GM12872 (cell line): ENCODE data around the gene IGSF21.
A peak's percentile ranks its signal among the peaks of the same experiment; 100 is the strongest.

Source experiments
- TF ChIP-seq, protein P1 (sequence below): IDR thresholded peaks from 3 replicates; pipeline ENCODE4 v1.5.1; 2011; ENCODE audit warnings: low read depth, mild to moderate bottlenecking, low read length, moderate library complexity; ENCODE audit not compliant: insufficient read depth

The IGSF21 gene

DNA sequence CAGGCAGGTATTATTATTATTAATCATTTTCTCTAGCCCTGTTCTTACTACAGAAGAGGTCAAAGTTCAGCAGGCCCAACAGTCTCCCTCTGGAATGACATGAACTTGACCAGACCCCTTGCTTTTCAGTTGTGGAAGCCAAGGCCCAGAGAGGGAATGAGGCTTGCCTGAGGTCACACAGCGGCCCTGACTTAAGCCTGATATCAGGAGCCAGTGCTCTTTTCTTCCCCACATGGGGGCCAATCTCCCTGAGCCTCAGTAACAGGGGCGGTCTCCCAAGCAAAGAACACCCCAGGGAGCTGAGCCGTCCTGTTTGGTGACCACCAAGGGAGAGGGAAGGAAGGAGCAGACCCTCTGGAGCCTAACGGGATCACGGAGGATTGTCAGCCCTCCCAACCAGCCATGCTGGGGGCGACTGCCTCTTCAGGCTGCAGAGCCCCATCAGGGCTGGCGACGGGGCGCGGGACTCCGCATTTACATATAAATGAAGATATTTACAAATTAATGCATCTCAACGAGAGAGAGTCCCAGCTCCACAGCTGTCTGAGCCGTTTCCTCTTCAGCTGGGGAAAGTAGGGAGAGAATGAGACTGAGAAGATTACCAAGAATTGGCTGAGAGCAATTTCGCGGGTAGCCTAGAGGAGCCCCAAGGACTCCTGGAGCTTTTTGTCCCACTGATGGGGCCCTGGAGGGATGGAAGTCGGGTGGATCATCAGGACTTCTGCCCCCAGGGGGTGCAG, 187.0 kb downstream of the IGSF21 start:
- TF ChIP-seq, protein P1, sequence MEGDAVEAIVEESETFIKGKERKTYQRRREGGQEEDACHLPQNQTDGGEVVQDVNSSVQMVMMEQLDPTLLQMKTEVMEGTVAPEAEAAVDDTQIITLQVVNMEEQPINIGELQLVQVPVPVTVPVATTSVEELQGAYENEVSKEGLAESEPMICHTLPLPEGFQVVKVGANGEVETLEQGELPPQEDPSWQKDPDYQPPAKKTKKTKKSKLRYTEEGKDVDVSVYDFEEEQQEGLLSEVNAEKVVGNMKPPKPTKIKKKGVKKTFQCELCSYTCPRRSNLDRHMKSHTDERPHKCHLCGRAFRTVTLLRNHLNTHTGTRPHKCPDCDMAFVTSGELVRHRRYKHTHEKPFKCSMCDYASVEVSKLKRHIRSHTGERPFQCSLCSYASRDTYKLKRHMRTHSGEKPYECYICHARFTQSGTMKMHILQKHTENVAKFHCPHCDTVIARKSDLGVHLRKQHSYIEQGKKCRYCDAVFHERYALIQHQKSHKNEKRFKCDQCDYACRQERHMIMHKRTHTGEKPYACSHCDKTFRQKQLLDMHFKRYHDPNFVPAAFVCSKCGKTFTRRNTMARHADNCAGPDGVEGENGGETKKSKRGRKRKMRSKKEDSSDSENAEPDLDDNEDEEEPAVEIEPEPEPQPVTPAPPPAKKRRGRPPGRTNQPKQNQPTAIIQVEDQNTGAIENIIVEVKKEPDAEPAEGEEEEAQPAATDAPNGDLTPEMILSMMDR, result no peak

DNA sequence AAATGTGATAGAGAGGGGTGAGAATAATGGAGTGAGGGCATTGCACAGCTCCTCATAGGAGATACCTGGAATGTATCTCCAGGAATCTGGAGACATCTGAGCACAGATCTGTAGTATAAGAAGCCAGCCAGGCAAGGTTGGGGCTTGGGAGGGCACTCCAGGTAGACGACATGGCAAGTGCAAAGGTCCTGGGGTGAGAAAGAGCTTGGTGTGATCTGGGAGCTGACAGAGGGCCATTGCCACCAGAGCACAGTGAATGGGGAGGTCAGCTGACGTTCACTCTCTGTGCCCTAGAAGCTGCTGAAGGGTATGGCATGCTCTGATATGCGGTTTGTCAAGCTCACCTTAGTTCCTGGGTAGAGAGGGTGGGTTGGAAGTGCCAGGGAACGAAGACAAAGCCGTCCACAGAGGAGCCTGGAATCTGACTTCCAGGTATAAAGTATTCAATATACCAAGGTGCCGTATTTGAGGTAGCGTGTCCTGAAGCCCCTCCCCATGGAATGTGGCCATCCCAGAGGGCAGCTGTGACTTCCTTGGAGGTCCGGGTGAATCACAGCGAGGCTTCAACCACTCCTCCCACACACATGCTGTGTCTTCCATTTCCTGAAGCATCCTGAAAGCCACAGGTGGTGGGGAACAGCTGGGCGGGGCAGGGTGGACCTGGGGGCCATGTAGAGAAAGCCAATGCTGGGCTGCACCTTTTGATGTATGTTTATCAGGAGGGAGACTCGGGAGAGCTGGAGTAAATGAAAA, 190.5 kb downstream of the IGSF21 start:
- TF ChIP-seq, protein P1, result no peak

DNA sequence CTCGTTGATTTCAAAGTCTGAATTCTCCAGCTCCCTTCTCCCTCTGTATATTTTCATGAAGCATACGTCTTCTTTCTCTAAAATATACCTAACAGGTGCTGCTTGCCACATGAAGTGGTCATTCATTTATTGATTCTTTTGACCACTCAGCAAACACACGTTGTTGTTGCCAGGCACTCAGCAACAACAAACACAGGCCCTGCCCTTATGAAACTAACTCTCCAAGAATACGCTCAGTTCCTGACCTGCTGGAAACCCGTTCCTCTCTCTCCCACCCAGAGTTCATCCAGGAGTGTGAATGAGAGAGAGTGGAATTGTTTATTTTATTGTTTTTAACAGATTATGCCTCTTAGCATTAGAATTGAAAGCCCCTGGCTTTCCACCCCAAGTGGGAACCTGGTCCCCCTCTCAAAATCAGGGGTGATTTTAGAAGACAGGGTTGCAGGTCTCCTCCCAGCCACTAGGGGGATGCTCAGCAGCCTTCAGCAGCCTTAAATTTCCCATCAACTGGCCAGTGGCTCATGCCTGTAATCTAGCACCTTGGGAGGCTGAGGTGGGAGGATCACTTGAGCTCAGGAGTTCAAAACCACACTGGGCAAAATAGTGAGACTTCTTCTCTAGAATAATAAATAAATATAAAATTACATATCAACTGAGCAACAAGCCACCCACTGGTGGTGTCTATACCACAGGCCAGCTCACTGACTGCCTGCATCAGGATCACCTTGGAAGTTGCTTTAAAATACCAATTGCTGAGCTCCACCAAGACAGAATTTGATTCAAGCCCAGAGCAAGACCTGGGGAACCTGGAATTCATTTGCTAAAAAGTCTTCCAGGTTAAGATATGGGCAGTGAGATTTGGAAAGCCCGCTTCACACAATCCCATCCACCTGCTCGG, 192.1 kb downstream of the IGSF21 start:
- TF ChIP-seq, protein P1, result peak; percentile 86

DNA sequence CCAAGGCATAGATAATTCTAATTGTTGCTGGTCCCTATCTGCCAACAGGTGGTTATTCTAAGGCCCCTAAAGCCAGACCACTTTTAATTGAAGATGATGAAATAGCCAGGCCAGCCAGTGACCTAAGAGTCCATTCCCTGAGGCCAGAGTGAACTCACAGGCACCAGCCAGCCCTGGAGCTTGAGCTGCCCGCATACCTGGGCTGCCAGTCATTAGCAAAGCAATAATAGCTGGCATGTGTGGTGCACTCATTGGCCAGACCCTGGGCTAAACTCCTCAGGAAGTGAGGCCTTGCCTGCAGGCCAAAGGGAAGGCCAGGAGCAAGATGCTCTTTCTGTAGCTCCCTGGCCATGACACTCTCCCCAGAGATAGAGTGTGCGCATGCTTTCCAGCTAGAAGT, 192.8 kb downstream of the IGSF21 start:
- TF ChIP-seq, protein P1, result no peak

DNA sequence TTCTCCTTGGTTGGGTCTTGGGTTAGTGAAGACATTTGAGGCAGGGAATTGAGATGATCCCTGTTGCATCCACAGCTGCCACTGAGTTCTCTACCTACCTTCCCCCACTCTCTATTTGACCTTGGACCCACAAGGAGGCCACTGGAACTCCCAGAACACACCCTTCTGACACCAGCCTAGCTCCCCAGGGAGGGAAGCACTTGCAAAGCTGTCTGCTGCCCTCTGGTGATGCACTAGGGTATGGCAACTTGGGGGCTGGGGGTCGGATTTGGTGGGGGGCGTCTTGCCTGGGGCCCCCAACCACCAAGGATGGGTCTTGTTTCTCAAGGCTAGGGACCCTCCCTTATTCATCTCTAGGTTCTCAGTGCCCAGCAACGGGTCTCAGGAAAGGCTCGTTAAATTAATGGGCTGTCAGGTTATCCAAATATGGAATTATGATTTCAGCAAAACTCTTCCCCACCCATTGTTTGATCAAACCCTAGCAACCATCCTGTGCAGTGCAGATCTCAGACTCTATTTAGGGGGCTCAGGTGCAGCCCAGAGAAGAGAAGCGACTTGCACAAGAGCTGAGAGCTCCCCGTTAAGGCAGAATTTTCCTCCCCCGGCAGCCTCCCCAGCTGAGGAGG, 195.3 kb downstream of the IGSF21 start:
- TF ChIP-seq, protein P1, result peak; percentile 70

DNA sequence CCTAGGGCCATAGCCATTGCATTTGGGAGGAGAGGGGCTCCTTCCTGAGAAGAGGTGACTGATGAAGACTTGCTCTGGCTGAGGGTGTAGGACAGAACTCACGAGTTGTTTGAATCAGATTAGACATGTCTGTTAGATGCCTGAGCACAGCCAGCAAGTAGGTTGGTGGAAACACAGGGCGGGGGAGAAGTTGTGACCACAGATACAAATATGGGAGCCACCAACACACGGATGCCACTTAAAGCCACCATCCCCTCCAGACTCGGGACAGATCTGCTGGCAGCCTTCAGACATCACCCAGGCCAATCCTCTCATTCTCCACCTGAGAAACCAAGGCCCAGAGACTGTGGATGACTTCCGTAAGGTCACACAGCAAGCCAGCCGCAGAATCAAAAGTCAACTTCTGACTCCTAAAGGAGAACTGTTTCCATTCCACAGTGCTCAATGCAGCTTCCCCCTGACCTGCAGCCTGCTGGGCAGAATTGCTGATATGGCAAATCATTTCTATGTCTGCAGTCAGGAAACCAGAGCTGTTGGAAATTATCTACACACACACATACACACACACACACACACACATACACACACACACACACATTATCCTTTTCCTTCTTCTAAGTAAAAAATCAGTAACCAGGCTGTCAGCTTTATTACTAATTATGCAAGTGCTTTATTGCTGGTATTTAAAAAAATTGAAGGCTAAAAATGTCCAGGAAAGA, 196.7 kb downstream of the IGSF21 start:
- TF ChIP-seq, protein P1, result no peak
